ENCODE measurements around the gene TPCN2.

TPCN2 gene

GRCh38 chr11:69050592-69051380 lies 2.1 kb downstream of the TPCN2 start:
- Histone ChIP-seq H3K9me3 (no peaks in the 10 kb centered on the region), H3K36me3 (peaks cover 19 to 27% (median 22%) of the 10 kb centered on the region in 3 donors), H3K27me3 (no peaks in the 10 kb centered on the region), H3K4me3 (peak overlapping the region in 1 of 2 donors; percentile 4), H3K27ac (peak overlapping the region; percentile 94 to 99), H3K4me1 (peaks cover 0 to 54% (median 44%) of the 10 kb centered on the region in 4 donors)
- no peak for DNase-seq
- intact Hi-C loops (cut with DNase I; ENCODE audit: low total_unique reads), result no loop called here
- TF ChIP-seq, protein P1, sequence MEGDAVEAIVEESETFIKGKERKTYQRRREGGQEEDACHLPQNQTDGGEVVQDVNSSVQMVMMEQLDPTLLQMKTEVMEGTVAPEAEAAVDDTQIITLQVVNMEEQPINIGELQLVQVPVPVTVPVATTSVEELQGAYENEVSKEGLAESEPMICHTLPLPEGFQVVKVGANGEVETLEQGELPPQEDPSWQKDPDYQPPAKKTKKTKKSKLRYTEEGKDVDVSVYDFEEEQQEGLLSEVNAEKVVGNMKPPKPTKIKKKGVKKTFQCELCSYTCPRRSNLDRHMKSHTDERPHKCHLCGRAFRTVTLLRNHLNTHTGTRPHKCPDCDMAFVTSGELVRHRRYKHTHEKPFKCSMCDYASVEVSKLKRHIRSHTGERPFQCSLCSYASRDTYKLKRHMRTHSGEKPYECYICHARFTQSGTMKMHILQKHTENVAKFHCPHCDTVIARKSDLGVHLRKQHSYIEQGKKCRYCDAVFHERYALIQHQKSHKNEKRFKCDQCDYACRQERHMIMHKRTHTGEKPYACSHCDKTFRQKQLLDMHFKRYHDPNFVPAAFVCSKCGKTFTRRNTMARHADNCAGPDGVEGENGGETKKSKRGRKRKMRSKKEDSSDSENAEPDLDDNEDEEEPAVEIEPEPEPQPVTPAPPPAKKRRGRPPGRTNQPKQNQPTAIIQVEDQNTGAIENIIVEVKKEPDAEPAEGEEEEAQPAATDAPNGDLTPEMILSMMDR (IDR thresholded peaks at IDR 0.05), result no peak

GRCh38 chr11:69051381-69052342 lies 2.9 kb downstream of the TPCN2 start:
- TF ChIP-seq, protein P1 (IDR thresholded peaks at IDR 0.05), result no peak
- H3K27ac ChIP-seq, result peak overlapping the region; percentile 94 to 99

DNA sequence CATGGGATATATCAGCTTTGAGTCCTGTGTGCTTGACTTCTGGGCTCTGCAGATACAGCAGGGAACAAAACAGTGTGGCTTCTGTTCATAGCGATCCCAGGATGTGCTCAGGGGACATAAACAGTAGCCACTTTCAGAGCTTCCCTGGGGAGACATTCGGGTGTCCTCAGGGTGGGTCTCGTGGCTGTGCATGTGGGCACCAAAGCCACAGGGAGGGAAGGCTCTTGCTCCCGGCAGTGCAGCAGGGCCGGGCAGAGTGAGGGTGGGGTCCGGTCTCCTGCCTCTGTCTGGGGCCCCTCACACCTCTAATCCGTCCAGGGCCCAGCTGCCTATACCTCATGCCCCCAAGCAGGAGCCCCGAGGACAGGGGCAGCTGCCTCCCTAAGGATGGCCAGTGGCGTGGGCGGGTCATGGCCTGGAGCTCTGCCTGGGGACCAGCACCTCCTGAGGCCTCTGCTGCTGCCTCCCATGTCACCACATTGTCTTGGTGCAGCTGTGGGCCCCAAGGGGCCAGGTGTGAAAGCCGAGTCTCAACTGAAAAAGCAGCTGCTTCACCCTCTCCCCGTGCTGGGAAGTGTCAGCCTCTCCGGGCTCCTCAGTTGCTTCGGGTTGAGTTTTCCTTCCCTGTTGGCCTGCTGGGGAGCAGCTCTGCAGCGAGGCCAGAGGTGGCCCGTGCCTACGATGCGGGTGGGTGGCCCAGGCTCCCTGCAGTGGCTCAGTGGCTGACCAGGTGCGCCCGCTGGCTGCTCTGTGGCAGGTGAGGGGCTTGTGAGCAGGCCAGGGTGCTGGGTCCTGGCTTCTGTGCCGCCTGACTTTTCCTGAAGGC lies 3.8 kb downstream of the TPCN2 start:
- H3K36me3 ChIP-seq, result peaks cover 20 to 43% (median 36%) of the 10 kb centered on the region in 3 donors
- H3K27ac ChIP-seq, result peak overlapping the region; percentile 94 to 99
- peaks cover 0 to 58% (median 44%) of the 10 kb centered on the region in 4 donors for H3K4me1 ChIP-seq
- no peaks in the 10 kb centered on the region for H3K27me3 ChIP-seq
- no peak for DNase-seq
- intact Hi-C loops (cut with DNase I; ENCODE audit: low total_unique reads), result no loop called here
- TF ChIP-seq, protein P1 (IDR thresholded peaks at IDR 0.05), result no peak
- H3K9me3 ChIP-seq, result no peaks in the 10 kb centered on the region
- no peak overlapping the region for H3K4me3 ChIP-seq

More at GRCh38 chr11:69051381-69052342, 2.9 kb downstream of the TPCN2 start:
- Histone ChIP-seq H3K36me3 (peaks cover 19 to 34% (median 30%) of the 10 kb centered on the region in 3 donors), H3K9me3 (no peaks in the 10 kb centered on the region), H3K4me3 (peak overlapping the region in 1 of 2 donors; percentile 4), H3K4me1 (peaks cover 0 to 56% (median 44%) of the 10 kb centered on the region in 4 donors), H3K27me3 (no peaks in the 10 kb centered on the region)
- no peak for DNase-seq
- intact Hi-C loops (cut with DNase I; ENCODE audit: low total_unique reads), result no loop called here

DNA sequence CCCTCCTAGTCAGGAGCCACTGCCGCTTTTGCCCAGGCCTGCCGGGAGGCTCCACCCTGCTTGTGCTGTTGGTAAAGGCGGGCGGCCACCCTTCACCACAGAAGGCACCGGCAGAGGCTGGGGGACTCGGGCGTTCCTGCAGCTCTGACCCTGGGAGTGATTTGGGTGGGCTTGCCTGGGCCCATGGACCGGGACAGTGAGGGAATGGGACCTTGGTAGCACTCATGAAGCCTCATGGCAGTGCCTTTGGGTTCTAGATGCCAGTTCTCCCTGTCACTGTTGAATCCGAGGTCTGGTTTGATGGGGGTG lies 4.4 kb downstream of the TPCN2 start:
- H3K9me3 ChIP-seq, result no peaks in the 10 kb centered on the region
- TF ChIP-seq, protein P1 (IDR thresholded peaks at IDR 0.05), result no peak
- H3K4me1 ChIP-seq, result peaks cover 0 to 55% (median 41%) of the 10 kb centered on the region in 4 donors
- intact Hi-C loops (cut with DNase I; ENCODE audit: low total_unique reads), result no loop called here
- no peaks in the 10 kb centered on the region for H3K27me3 ChIP-seq
- peak overlapping the region; percentile 94 to 99 for H3K27ac ChIP-seq
- H3K4me3 ChIP-seq, result no peak overlapping the region
- H3K36me3 ChIP-seq, result peaks cover 25 to 49% (median 41%) of the 10 kb centered on the region in 3 donors
- no peak for DNase-seq

Measured in tibial artery (tissue), 4 donors.